Omental fat pad (tissue), 4 donors: ENCODE results near the gene TSPO. TPM values are rescaled to one million over a fixed set of nuclear protein-coding genes. Genes with fewer than 3 reads are reported as not detected.

ENCODE experiments used
- ATAC-seq: fragments of 150-250 bp; one replicate; pipeline ENCODE4 v1.9.1; 2016; ENCODE audit warnings: mild to moderate bottlenecking, moderate library complexity; ENCODE audit not compliant: low FRiP score
- DNase-seq: peaks from one replicate; pipeline ENCODE4 v3.0.0-alpha.2; 2019; ENCODE audit warnings: low spot score
- CTCF ChIP-seq, 3 donors: fragments of 450-650 bp; IDR thresholded peaks; one replicate each; pipeline ENCODE4 v1.5.1; 2016 to 2017; ENCODE audit warnings: antibody characterized with exemption in 3 of 3, mild to moderate bottlenecking in 3 of 3, moderate library complexity in 2 of 3
- total RNA-seq, 4 donors: library from RNA; depleted of rRNA; stranded (reverse); fragments of >200 nt; gene quantifications; one replicate each; pipeline ENCODE4 v1.1.0, GENCODE V29; 2016

The TSPO gene
- total RNA-seq, 4 donors from 2014 or later: 370 to 615 (median 577) TPM

- ATAC-seq (no peak), DNase-seq (no peak)
- no peak for TF ChIP-seq CTCF (IDR thresholded peaks at IDR 0.05)
Observed at GRCh38 chr22:43147821-43148220, 3.5 kb upstream of the TSPO start.

GRCh38 chr22:43148581-43148980 is 2.8 kb upstream of the TSPO start:
- ATAC-seq: peak; percentile 1
- no peak for TF ChIP-seq CTCF (IDR thresholded peaks at IDR 0.05)
- no peak for DNase-seq

- no peak for TF ChIP-seq CTCF (IDR thresholded peaks at IDR 0.05)
- ATAC-seq: no peak
- no peak for DNase-seq
Observed at GRCh38 chr22:43150731-43151206, 590 bp upstream of the TSPO start.

GRCh38 chr22:43152003-43152356 is 621 bp downstream of the TSPO start:
- TF ChIP-seq CTCF (IDR thresholded peaks at IDR 0.05): no peak
- DNase-seq (no peak), ATAC-seq (peak; percentile 2)

DNA sequence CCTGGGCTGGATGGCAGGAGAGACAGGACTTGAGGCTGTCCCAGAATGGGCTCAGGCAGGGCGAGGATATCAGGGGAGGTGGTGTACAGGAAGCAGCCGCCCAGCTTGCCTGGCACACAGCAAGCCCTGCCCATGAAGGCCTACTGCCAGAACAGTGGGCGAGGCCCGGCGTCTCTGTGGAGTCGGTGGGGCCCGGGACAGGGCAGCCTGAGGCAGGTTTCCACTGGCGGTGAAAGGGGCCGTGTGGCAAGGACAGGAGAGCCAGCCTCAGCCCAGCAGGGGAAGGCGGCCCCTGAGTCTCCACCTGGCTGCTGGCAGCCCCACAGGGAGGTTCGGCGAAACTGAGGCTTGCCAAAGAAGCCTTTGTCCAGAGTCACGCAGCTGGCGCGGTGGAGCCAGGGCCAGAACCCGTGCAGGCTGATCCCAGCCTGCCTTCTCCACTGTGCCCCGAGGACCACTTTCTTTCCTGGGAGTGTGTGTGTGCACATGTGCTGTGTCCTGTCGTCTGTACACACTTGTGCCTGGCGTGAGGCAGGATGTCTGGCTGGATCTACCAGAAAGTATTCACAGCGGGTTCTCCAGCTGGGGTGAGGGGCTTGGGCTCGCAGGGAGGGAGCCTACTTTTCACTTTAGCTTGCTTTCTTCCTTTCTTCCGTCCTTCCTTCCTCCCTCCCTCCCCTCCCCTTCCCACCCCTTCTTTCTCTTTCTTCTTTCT is 1.2 kb downstream of the TSPO start:
- no peak for TF ChIP-seq CTCF (IDR thresholded peaks at IDR 0.05)
- ATAC-seq (peak; percentile 72), DNase-seq (peak; percentile 50)

- no peak for DNase-seq
- no peak for TF ChIP-seq CTCF (IDR thresholded peaks at IDR 0.05)
- no peak for ATAC-seq
Observed at GRCh38 chr22:43153899-43154298, 2.5 kb downstream of the TSPO start.

DNA sequence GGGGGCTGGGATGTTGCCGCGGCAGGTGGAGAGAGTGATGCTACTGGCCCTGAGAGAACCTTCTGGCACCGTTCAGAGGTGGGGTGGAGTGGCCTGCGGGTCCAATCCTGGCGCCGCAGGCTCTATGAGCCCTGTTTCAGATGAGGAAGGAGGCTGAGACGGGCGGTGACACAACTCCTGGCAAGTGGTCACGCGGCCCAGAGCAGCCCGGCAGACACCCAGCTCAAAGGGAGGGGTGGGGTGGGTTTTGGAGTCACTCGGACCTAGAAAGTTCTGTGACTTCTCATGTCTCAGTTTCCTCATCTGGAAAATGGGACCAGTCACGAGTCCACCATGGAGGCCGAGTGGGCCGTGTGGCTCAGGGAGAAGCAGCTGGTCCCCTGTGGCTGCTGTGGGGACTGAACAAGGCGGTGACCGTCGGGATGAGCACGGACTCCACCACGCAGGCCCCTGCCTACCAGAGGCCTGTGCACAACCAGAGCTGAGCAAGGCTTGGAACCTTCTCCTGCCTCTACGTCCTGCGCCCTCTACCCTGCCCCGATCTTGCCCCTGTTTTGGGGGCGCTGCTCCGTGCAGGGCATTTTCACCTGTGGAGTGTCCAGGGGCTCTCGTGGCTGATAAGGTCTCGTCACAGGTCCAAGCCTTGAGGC is 3.7 kb downstream of the TSPO start:
- ATAC-seq (no peak), DNase-seq (no peak)

More for the DNA sequence above, 3.7 kb downstream of the TSPO start:
- TF ChIP-seq CTCF (IDR thresholded peaks at IDR 0.05): no peak
